Skeletal muscle tissue (tissue), 4 donors: Measurements from ENCODE around the gene EIF1AD. TPM values are rescaled to one million over a fixed set of nuclear protein-coding genes. Genes with fewer than 3 reads are reported as not detected.

Source experiments
- H3K27ac ChIP-seq: one replicate; pipeline ENCODE4 v1.7.0; 2013; ENCODE audit warnings: mild to moderate bottlenecking, low read depth, low read length, inconsistent platforms
- H3K27me3 ChIP-seq, 3 donors: one replicate each; pipeline ENCODE4 v1.7.0; 2013; ENCODE audit warnings: low read length in 3 of 3; ENCODE audit not compliant: control insufficient read depth in 3 of 3, insufficient read depth in 3 of 3
- H3K36me3 ChIP-seq, 3 donors: one replicate each; pipeline ENCODE4 v1.7.0; 2013; ENCODE audit warnings: low read length in 3 of 3; ENCODE audit not compliant: control insufficient read depth in 3 of 3, insufficient read depth in 3 of 3
- H3K4me1 ChIP-seq, 3 donors: one replicate each; pipeline ENCODE4 v1.7.0; 2013; ENCODE audit warnings: low read length in 3 of 3, mild to moderate bottlenecking in 3 of 3; ENCODE audit not compliant: control insufficient read depth in 3 of 3, insufficient read depth in 3 of 3
- H3K4me3 ChIP-seq, 3 donors: one replicate each; pipeline ENCODE4 v1.7.0; 2013; ENCODE audit warnings: low read length in 3 of 3
- H3K9ac ChIP-seq, 3 donors: one replicate each; pipeline ENCODE4 v1.7.0; 2013; ENCODE audit warnings: low read length in 3 of 3, mild to moderate bottlenecking in 3 of 3, moderate library complexity in 2 of 3, low read depth in 1 of 3
- H3K9me3 ChIP-seq, 3 donors: one replicate each; pipeline ENCODE4 v1.7.0; 2013; ENCODE audit warnings: low read length in 3 of 3; ENCODE audit not compliant: control insufficient read depth in 3 of 3
- total RNA-seq: library from RNA; depleted of rRNA; stranded (reverse); fragments of >200 nt; gene quantifications from one replicate; pipeline ENCODE4 v1.2.3, GENCODE V29; 2014
- donor health status: Osteomylitis.

EIF1AD gene
- total RNA-seq, 1 donor from 2014 or later = 20.9 TPM

- Histone ChIP-seq H3K4me1 (peaks cover 5 to 10% (median 7%) of the 10 kb centered on the region in 3 donors), H3K9me3 (no peaks in the 10 kb centered on the region), H3K27me3 (peaks cover 0 to 3% (median 0%) of the 10 kb centered on the region in 3 donors), H3K36me3 (no peaks in the 10 kb centered on the region), H3K27ac (no peak overlapping the region), H3K4me3 (peak overlapping the region; percentile 44 to 58 (median 48)), H3K9ac (peak overlapping the region; percentile 60 to 79 (median 68))
Observed at GRCh38 chr11:66022401-66023185, 20.6 kb upstream of the EIF1AD start.

GRCh38 chr11:66020618-66021357, 18.8 kb upstream of the EIF1AD start:
- no peak overlapping the region for H3K27ac ChIP-seq
- H3K27me3 ChIP-seq = peaks cover 0 to 3% (median 0%) of the 10 kb centered on the region in 3 donors
- peaks cover 9 to 18% (median 13%) of the 10 kb centered on the region in 3 donors for H3K4me1 ChIP-seq
- H3K4me3 ChIP-seq = no peak overlapping the region
- no peaks in the 10 kb centered on the region for H3K9me3 ChIP-seq
- no peak overlapping the region for H3K9ac ChIP-seq
- H3K36me3 ChIP-seq = no peaks in the 10 kb centered on the region

GRCh38 chr11:66020212-66020611, 18.3 kb upstream of the EIF1AD start:
- Histone ChIP-seq H3K4me3 (no peak overlapping the region), H3K27ac (no peak overlapping the region), H3K9ac (no peak overlapping the region), H3K36me3 (no peaks in the 10 kb centered on the region), H3K9me3 (no peaks in the 10 kb centered on the region), H3K27me3 (peaks cover 0 to 3% (median 0%) of the 10 kb centered on the region in 3 donors), H3K4me1 (peaks cover 14 to 24% (median 19%) of the 10 kb centered on the region in 3 donors)

- Histone ChIP-seq H3K36me3 (no peaks in the 10 kb centered on the region), H3K4me3 (no peak overlapping the region), H3K4me1 (peaks cover 15 to 23% (median 20%) of the 10 kb centered on the region in 3 donors), H3K27me3 (peaks cover 10 to 16% (median 15%) of the 10 kb centered on the region in 3 donors), H3K9ac (no peak overlapping the region), H3K9me3 (no peaks in the 10 kb centered on the region), H3K27ac (no peak overlapping the region)
Observed at GRCh38 chr11:66017321-66017720, 15.4 kb upstream of the EIF1AD start.

- no peak overlapping the region for H3K27ac ChIP-seq
- peaks cover 14 to 27% (median 19%) of the 10 kb centered on the region in 3 donors for H3K4me1 ChIP-seq
- peaks cover 13 to 21% (median 20%) of the 10 kb centered on the region in 3 donors for H3K27me3 ChIP-seq
Observed at GRCh38 chr11:66016793-66017177, 14.8 kb upstream of the EIF1AD start.

GRCh38 chr11:66015936-66016792, 14.2 kb upstream of the EIF1AD start:
- H3K4me1 ChIP-seq = peaks cover 14 to 28% (median 19%) of the 10 kb centered on the region in 3 donors
- H3K9me3 ChIP-seq = no peaks in the 10 kb centered on the region
- peaks cover 18 to 27% (median 26%) of the 10 kb centered on the region in 3 donors for H3K27me3 ChIP-seq
- peak overlapping the region; percentile 51 for H3K27ac ChIP-seq
- peak overlapping the region in 2 of 3 donors; percentile 40 to 45 for H3K9ac ChIP-seq
- H3K4me3 ChIP-seq = peak overlapping the region; percentile 31 to 46 (median 35)
- no peaks in the 10 kb centered on the region for H3K36me3 ChIP-seq

More at GRCh38 chr11:66016793-66017177, 14.8 kb upstream of the EIF1AD start:
- no peak overlapping the region for H3K9ac ChIP-seq
- H3K36me3 ChIP-seq = no peaks in the 10 kb centered on the region
- no peak overlapping the region for H3K4me3 ChIP-seq
- no peaks in the 10 kb centered on the region for H3K9me3 ChIP-seq

- Histone ChIP-seq H3K9ac (peak overlapping the region in 2 of 3 donors; percentile 23 to 70), H3K9me3 (no peaks in the 10 kb centered on the region), H3K27ac (peak overlapping the region; percentile 51), H3K27me3 (peaks cover 18 to 27% (median 26%) of the 10 kb centered on the region in 3 donors), H3K4me3 (peak overlapping the region; percentile 31 to 52 (median 46)), H3K36me3 (no peaks in the 10 kb centered on the region), H3K4me1 (peaks cover 14 to 27% (median 19%) of the 10 kb centered on the region in 3 donors)
Observed at GRCh38 chr11:66015454-66015881, 13.5 kb upstream of the EIF1AD start.

- H3K9me3 ChIP-seq = no peaks in the 10 kb centered on the region
- peak overlapping the region; percentile 51 for H3K27ac ChIP-seq
- peak overlapping the region in 1 of 3 donors; percentile 29 for H3K4me3 ChIP-seq
- peaks cover 14 to 27% (median 19%) of the 10 kb centered on the region in 3 donors for H3K4me1 ChIP-seq
- peaks cover 18 to 27% (median 26%) of the 10 kb centered on the region in 3 donors for H3K27me3 ChIP-seq
- no peaks in the 10 kb centered on the region for H3K36me3 ChIP-seq
- peak overlapping the region; percentile 23 to 70 (median 30) for H3K9ac ChIP-seq
Observed at GRCh38 chr11:66014804-66015453, 13.0 kb upstream of the EIF1AD start.

GRCh38 chr11:66013762-66014100, 11.8 kb upstream of the EIF1AD start:
- Histone ChIP-seq H3K9ac (no peak overlapping the region), H3K4me3 (no peak overlapping the region), H3K36me3 (no peaks in the 10 kb centered on the region), H3K27ac (no peak overlapping the region), H3K9me3 (no peaks in the 10 kb centered on the region), H3K4me1 (peaks cover 14 to 27% (median 19%) of the 10 kb centered on the region in 3 donors), H3K27me3 (peaks cover 18 to 27% (median 26%) of the 10 kb centered on the region in 3 donors)
